ENCODE measurements around the gene MYT1. TPM values are rescaled to one million over a fixed set of nuclear protein-coding genes. Genes with fewer than 3 reads are reported as not detected.

MYT1 gene
- total RNA-seq, 4 donors from 2014 or later = not detected

GRCh38 chr20:64148581-64148980, 15.7 kb upstream of the MYT1 start:
- H3K27ac ChIP-seq (replicated peaks in 1 of 4) = no peak overlapping the region
- peaks cover 0 to 10% (median 6%) of the 10 kb centered on the region in 4 donors for H3K9me3 ChIP-seq
- H3K27me3 ChIP-seq = peaks cover 0 to 41% (median 0%) of the 10 kb centered on the region in 4 donors
- H3K36me3 ChIP-seq = no peaks in the 10 kb centered on the region
- WGBS = 91% methylated on average over 4 of the region's 5 CpGs
- intact Hi-C loops (cut with DNase I) = no loop called here
- TF ChIP-seq EP300 (IDR thresholded peaks at IDR 0.05) (no peak), POLR2A (IDR thresholded peaks at IDR 0.05; ENCODE audit: low read depth) (no peak), POLR2AphosphoS5 (IDR thresholded peaks at IDR 0.05) (no peak)
- TF ChIP-seq, protein P1, sequence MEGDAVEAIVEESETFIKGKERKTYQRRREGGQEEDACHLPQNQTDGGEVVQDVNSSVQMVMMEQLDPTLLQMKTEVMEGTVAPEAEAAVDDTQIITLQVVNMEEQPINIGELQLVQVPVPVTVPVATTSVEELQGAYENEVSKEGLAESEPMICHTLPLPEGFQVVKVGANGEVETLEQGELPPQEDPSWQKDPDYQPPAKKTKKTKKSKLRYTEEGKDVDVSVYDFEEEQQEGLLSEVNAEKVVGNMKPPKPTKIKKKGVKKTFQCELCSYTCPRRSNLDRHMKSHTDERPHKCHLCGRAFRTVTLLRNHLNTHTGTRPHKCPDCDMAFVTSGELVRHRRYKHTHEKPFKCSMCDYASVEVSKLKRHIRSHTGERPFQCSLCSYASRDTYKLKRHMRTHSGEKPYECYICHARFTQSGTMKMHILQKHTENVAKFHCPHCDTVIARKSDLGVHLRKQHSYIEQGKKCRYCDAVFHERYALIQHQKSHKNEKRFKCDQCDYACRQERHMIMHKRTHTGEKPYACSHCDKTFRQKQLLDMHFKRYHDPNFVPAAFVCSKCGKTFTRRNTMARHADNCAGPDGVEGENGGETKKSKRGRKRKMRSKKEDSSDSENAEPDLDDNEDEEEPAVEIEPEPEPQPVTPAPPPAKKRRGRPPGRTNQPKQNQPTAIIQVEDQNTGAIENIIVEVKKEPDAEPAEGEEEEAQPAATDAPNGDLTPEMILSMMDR (IDR thresholded peaks at IDR 0.05) = no peak
- no peaks in the 10 kb centered on the region for H3K4me1 ChIP-seq
- no peak overlapping the region for H3K4me3 ChIP-seq
- DNase-seq (ENCODE audit: extremely low spot score) = no peak

DNA sequence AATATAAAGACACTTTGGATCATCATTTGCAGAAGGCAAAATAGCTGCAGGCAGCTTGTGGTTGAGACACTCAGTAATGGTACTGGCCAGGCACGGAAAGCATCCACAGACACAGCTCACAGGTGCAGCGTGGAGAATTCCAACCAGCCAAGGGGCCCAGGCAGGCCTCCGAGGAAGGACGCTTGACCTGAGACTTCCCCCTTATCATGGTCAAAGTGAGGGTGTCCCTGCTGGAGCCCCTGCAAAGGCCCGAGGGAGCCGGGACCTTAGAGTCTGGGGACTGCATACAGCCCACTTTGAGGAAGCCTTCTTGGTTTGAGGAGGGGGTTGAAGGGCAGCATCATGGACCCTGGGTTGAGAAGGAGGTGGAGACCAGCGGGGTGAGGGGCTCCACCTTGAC, 15.1 kb upstream of the MYT1 start:
- intact Hi-C loops (cut with DNase I) = no loop called here
- 86% methylated on average over 6 of the region's 7 CpGs for WGBS
- Histone ChIP-seq H3K4me3 (no peak overlapping the region), H3K4me1 (no peaks in the 10 kb centered on the region), H3K36me3 (no peaks in the 10 kb centered on the region), H3K9me3 (peaks cover 0 to 10% (median 6%) of the 10 kb centered on the region in 4 donors), H3K27ac (replicated peaks in 1 of 4) (no peak overlapping the region), H3K27me3 (peaks cover 0 to 46% (median 0%) of the 10 kb centered on the region in 4 donors)
- TF ChIP-seq, protein P1 (IDR thresholded peaks at IDR 0.05) = no peak
- no peak for TF ChIP-seq POLR2A (IDR thresholded peaks at IDR 0.05; ENCODE audit: low read depth)
- DNase-seq (ENCODE audit: extremely low spot score) = no peak

DNA sequence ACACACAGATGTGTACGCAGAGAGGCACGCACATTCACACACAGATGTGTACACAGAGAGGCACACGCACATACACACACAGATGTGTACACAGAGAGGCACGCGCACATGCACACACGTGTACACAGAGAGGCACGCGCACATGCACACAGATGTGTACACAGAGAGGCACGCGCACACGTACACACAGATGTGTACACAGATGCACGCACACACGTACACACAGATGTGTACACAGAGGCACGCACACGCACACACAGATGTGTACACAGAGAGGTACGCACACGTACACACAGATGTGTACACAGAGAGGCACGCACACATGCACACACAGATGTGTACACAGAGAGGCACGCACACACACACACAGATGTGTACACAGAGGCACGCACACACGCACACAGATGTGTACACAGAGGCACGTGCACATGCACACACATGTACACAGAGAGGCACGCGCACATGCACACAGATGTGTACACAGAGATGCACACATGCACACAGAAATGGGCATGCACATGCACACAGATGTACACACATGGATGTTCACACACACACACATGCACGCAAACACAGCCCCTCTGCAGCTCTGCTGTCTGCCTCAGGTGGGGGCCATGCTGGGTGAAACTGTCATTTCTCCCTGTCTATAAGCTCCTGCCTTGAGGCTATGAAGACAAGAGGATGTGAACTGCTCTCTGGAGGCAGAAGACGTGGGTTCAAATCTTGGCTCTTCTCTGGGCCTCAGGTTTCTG, 14.3 kb upstream of the MYT1 start:
- intact Hi-C loops (cut with DNase I) = no loop called here
- Histone ChIP-seq H3K27me3 (peaks cover 0 to 54% (median 0%) of the 10 kb centered on the region in 4 donors), H3K4me1 (no peaks in the 10 kb centered on the region), H3K27ac (replicated peaks in 1 of 4) (no peak overlapping the region), H3K4me3 (no peak overlapping the region), H3K9me3 (peaks cover 0 to 7% (median 6%) of the 10 kb centered on the region in 4 donors), H3K36me3 (no peaks in the 10 kb centered on the region)
- TF ChIP-seq POLR2A (IDR thresholded peaks at IDR 0.05; ENCODE audit: low read depth) = no peak
- TF ChIP-seq, protein P1 (IDR thresholded peaks at IDR 0.05) = no peak
- no peak for DNase-seq (ENCODE audit: extremely low spot score)
- 92% methylated on average over 26 of the region's 26 CpGs for WGBS

GRCh38 chr20:64150756-64151632, 13.3 kb upstream of the MYT1 start:
- Histone ChIP-seq H3K4me1 (no peaks in the 10 kb centered on the region), H3K27me3 (peaks cover 0 to 56% (median 2%) of the 10 kb centered on the region in 4 donors), H3K4me3 (no peak overlapping the region), H3K27ac (replicated peaks in 1 of 4) (no peak overlapping the region), H3K9me3 (no peaks in the 10 kb centered on the region), H3K36me3 (no peaks in the 10 kb centered on the region)
- WGBS = 77% methylated on average over 13 of the region's 13 CpGs
- no peak for TF ChIP-seq POLR2A (IDR thresholded peaks at IDR 0.05; ENCODE audit: low read depth)
- no peak for TF ChIP-seq EP300 (IDR thresholded peaks at IDR 0.05)
- DNase-seq (ENCODE audit: extremely low spot score) = no peak
- intact Hi-C loops (cut with DNase I) = no loop called here
